ENCODE results near the gene TP53AIP1. TPM values are rescaled to one million over a fixed set of nuclear protein-coding genes. Genes with fewer than 3 reads are reported as not detected.
"Not testable (repeated sequence)": the region's sequence is repeated elsewhere in the genome, so short reads cannot be mapped to it uniquely, and the experiment has no call there.

The TP53AIP1 gene
- total RNA-seq, 1 experiment from 2014 or later = not detected

GRCh38 chr11:128920666-128921065 lies 22.0 kb downstream of the TP53AIP1 start:
- Histone ChIP-seq H3T11ph (ENCODE audit: low read length) (no peak overlapping the region), H3K23ac (ENCODE audit: insufficient read length, low read depth, low read length) (no peak overlapping the region), H3K27me3 (ENCODE audit: insufficient read depth, low read length) (no peaks in the 10 kb centered on the region; the same call in 1 of the 2 replicates), H4K5ac (ENCODE audit: insufficient read length, low read depth, low read length) (no peak overlapping the region), H2AFZ (ENCODE audit: low read length) (no peak overlapping the region), H2BK12ac (ENCODE audit: insufficient read length, low read depth, low read length) (no peak overlapping the region), H3K18ac (ENCODE audit: insufficient read length, low read depth, low read length) (no peak overlapping the region), H2BK5ac (ENCODE audit: insufficient read length, low read length) (no peak overlapping the region), H3K9me3 (ENCODE audit: control insufficient read depth, low read depth, low read length) (no peaks in the 10 kb centered on the region), H3K9ac (ENCODE audit: extremely low read depth, insufficient read length, low read length) (no peak overlapping the region), H2BK120ac (ENCODE audit: low read depth, low read length, poor library complexity, severe bottlenecking) (no peak overlapping the region), H3K4ac (ENCODE audit: low read depth, low read length) (no peak overlapping the region), H2BK15ac (ENCODE audit: low read depth, low read length) (no peak overlapping the region), H3K79me2 (ENCODE audit: insufficient read depth, low read length) (no peaks in the 10 kb centered on the region), H3K23me2 (ENCODE audit: insufficient read length, low read depth, low read length, poor library complexity, severe bottlenecking) (no peaks in the 10 kb centered on the region), H2AK5ac (ENCODE audit: insufficient read length, low read length) (no peak overlapping the region), H2BK20ac (ENCODE audit: low read depth, low read length, poor library complexity, severe bottlenecking) (no peak overlapping the region), H3K27ac (ENCODE audit: insufficient read length, low read depth, low read length) (no peak overlapping the region), H4K20me1 (ENCODE audit: control insufficient read depth, insufficient read depth, insufficient read length) (no peaks in the 10 kb centered on the region), H4K8ac (replicated peaks; ENCODE audit: insufficient read length, low read depth, low read length) (no peak overlapping the region), H3K56ac (ENCODE audit: insufficient read length, low read depth, low read length) (no peak overlapping the region), H3K79me1 (ENCODE audit: insufficient read depth, low read depth, low read length, poor library complexity, severe bottlenecking) (no peaks in the 10 kb centered on the region), H3K4me1 (ENCODE audit: insufficient read depth, low read length) (no peaks in the 10 kb centered on the region), H3K4me2 (ENCODE audit: insufficient read depth, insufficient read length, low read length) (no peak overlapping the region), H3K14ac (ENCODE audit: insufficient read depth, low read length) (no peak overlapping the region), H4K91ac (ENCODE audit: insufficient read length, low read depth, low read length) (no peak overlapping the region)
- no peak for DNase-seq
- Mint-ChIP-seq H3K4me3 (no peak overlapping the region), H3K9me3 (peaks cover 0 to 6% of the 10 kb centered on the region in 2 experiments; a peak in 4 of 5 replicates), H3K36me3 (ENCODE audit: insufficient read depth in 1 of 3, low read depth in 3 of 3) (no peaks in the 10 kb centered on the region), H3K27ac (no peak overlapping the region), H3K27me3 (ENCODE audit: low read depth) (peaks cover 70% of the 10 kb centered on the region), H3K4me1 (peaks cover 15 to 20% of the 10 kb centered on the region in 2 experiments)
- TF ChIP-seq CTCF (conservative IDR thresholded peaks at IDR 0.05) = no peak
- no CpG with 5 or more reads among the region's 15 CpGs for WGBS (ENCODE audit: extremely low coverage, insufficient read length, low lambda C conversion rate)

GRCh38 chr11:128919635-128920034 lies 23.0 kb downstream of the TP53AIP1 start:
- H2AFZ ChIP-seq (ENCODE audit: low read length); H2BK120ac ChIP-seq (ENCODE audit: low read depth, low read length, poor library complexity, severe bottlenecking); H2BK20ac ChIP-seq (ENCODE audit: low read depth, low read length, poor library complexity, severe bottlenecking); H3K23ac ChIP-seq (ENCODE audit: insufficient read length, low read depth, low read length); H3K56ac ChIP-seq (ENCODE audit: insufficient read length, low read depth, low read length); H3K27ac Mint-ChIP-seq; H4K8ac ChIP-seq (replicated peaks; ENCODE audit: insufficient read length, low read depth, low read length); DNase-seq; H3K79me2 ChIP-seq (ENCODE audit: insufficient read depth, low read length); H3K9me3 ChIP-seq (ENCODE audit: control insufficient read depth, low read depth, low read length); H3K18ac ChIP-seq (ENCODE audit: insufficient read length, low read depth, low read length); H3K23me2 ChIP-seq (ENCODE audit: insufficient read length, low read depth, low read length, poor library complexity, severe bottlenecking); H2BK5ac ChIP-seq (ENCODE audit: insufficient read length, low read length); H4K5ac ChIP-seq (ENCODE audit: insufficient read length, low read depth, low read length); H3K27me3 ChIP-seq (ENCODE audit: insufficient read depth, low read length); H3K4me3 Mint-ChIP-seq; H3K4me2 ChIP-seq (ENCODE audit: insufficient read depth, insufficient read length, low read length); H3T11ph ChIP-seq (ENCODE audit: low read length); H3K4me1 Mint-ChIP-seq; H3K9ac ChIP-seq (ENCODE audit: extremely low read depth, insufficient read length, low read length); H3K4me1 ChIP-seq (ENCODE audit: insufficient read depth, low read length); H3K79me1 ChIP-seq (ENCODE audit: insufficient read depth, low read depth, low read length, poor library complexity, severe bottlenecking); H3K36me3 Mint-ChIP-seq (ENCODE audit: insufficient read depth in 1 of 3, low read depth in 3 of 3); H3K27ac ChIP-seq (ENCODE audit: insufficient read length, low read depth, low read length); H3K9me3 Mint-ChIP-seq; H2AK5ac ChIP-seq (ENCODE audit: insufficient read length, low read length); H3K14ac ChIP-seq (ENCODE audit: insufficient read depth, low read length); H4K91ac ChIP-seq (ENCODE audit: insufficient read length, low read depth, low read length); H4K20me1 ChIP-seq (ENCODE audit: control insufficient read depth, insufficient read depth, insufficient read length); H2BK15ac ChIP-seq (ENCODE audit: low read depth, low read length); H2BK12ac ChIP-seq (ENCODE audit: insufficient read length, low read depth, low read length); H3K4ac ChIP-seq (ENCODE audit: low read depth, low read length): not testable (repeated sequence)
- H3K27me3 Mint-ChIP-seq (ENCODE audit: low read depth) = peaks cover 68% of the 10 kb centered on the region
- no CpG with 5 or more reads among the region's 7 CpGs for WGBS (ENCODE audit: extremely low coverage, insufficient read length, low lambda C conversion rate)
